SK-N-SH treated with all-trans-retinoic acid at 6 μM for 48 hours (cell line): ENCODE measurements around the gene CACNA1G.

Experiments used
- ATAC-seq: fragments of 200-7000 bp; cut with Tn5 transposase; 3 replicates; pipeline ENCODE4 v1.9.1; 2020; ENCODE audit warnings: mild to moderate bottlenecking, moderate library complexity
- ARNTL ChIP-seq: fragments of 450-650 bp; formaldehyde crosslinking; IDR thresholded peaks from 2 replicates; pipeline ENCODE4 v1.5.0; 2020; ENCODE audit warnings: low read depth, mild to moderate bottlenecking, moderate library complexity, borderline replicate concordance
- BACH2 ChIP-seq: fragments of 250-450 bp; sonication (Bioruptor Pico); IDR thresholded peaks from 2 replicates; pipeline ENCODE4 v1.9.0; 2021; ENCODE audit warnings: mild to moderate bottlenecking, borderline replicate concordance
- CREB5 ChIP-seq: fragments of 250-450 bp; sonication (Bioruptor Pico); IDR thresholded peaks from 2 replicates; pipeline ENCODE4 v1.5.1; 2020; ENCODE audit warnings: low read depth, mild to moderate bottlenecking, moderate library complexity
- CSRNP3 ChIP-seq: fragments of 250-450 bp; sonication (Bioruptor Pico); IDR thresholded peaks from 2 replicates; pipeline ENCODE4 v1.5.1; 2021; ENCODE audit warnings: mild to moderate bottlenecking, moderate library complexity
- ESRRG ChIP-seq: fragments of 250-450 bp; sonication (Bioruptor Pico); IDR thresholded peaks from 2 replicates; pipeline ENCODE4 v1.6.1; 2021; ENCODE audit warnings: mild to moderate bottlenecking
- GLIS3 ChIP-seq: fragments of 250-450 bp; sonication (Bioruptor Pico); IDR thresholded peaks from 2 replicates; pipeline ENCODE4 v1.5.0; 2020; ENCODE audit warnings: mild to moderate bottlenecking, moderate library complexity
- ISL1 ChIP-seq: fragments of 250-450 bp; sonication (Bioruptor Pico); IDR thresholded peaks from 2 replicates; pipeline ENCODE4 v2.1.2; 2022; ENCODE audit warnings: mild to moderate bottlenecking, moderate library complexity
- OSR1 ChIP-seq: fragments of 250-450 bp; sonication (Bioruptor Pico); IDR thresholded peaks from 2 replicates; pipeline ENCODE4 v1.8.0; 2022; ENCODE audit warnings: moderate library complexity, mild to moderate bottlenecking, inconsistent platforms
- PATZ1 ChIP-seq: fragments of 250-450 bp; sonication (Bioruptor Pico); IDR thresholded peaks from 2 replicates; pipeline ENCODE4 v1.8.0; 2020; ENCODE audit warnings: mild to moderate bottlenecking, moderate library complexity, borderline replicate concordance
- POU6F1 ChIP-seq: fragments of 250-450 bp; sonication (Bioruptor Pico); IDR thresholded peaks from 2 replicates; pipeline ENCODE4 v1.8.0; 2021; ENCODE audit warnings: low read depth, mild to moderate bottlenecking, moderate library complexity, borderline replicate concordance
- RARB ChIP-seq: fragments of 250-450 bp; sonication (Bioruptor Pico); IDR thresholded peaks from 2 replicates; pipeline ENCODE4 v1.8.0; 2021; ENCODE audit warnings: mild to moderate bottlenecking, moderate library complexity
- SNAI2 ChIP-seq: fragments of 250-450 bp; sonication (Bioruptor Pico); IDR thresholded peaks from 2 replicates; pipeline ENCODE4 v1.5.0; 2020; ENCODE audit warnings: mild to moderate bottlenecking, moderate library complexity
- TCF4 ChIP-seq: fragments of 250-450 bp; sonication (Bioruptor Pico); IDR thresholded peaks from 2 replicates; pipeline ENCODE4 v1.8.0; 2021; ENCODE audit warnings: mild to moderate bottlenecking, moderate library complexity, borderline replicate concordance
- TOX ChIP-seq: fragments of 250-450 bp; sonication (Bioruptor Pico); IDR thresholded peaks from 2 replicates; pipeline ENCODE4 v1.8.0; 2021; ENCODE audit warnings: mild to moderate bottlenecking, moderate library complexity, borderline replicate concordance
- TSHZ2 ChIP-seq: fragments of 250-450 bp; sonication (Bioruptor Pico); IDR thresholded peaks from 2 replicates; pipeline ENCODE4 v1.5.0; 2020; ENCODE audit warnings: mild to moderate bottlenecking, moderate library complexity
- ZC3H10 ChIP-seq: fragments of 250-450 bp; sonication (Bioruptor Pico); IDR thresholded peaks from 2 replicates; pipeline ENCODE4 v1.5.1; 2021; ENCODE audit warnings: mild to moderate bottlenecking, moderate library complexity
- ZFP30 ChIP-seq: fragments of 450-650 bp; formaldehyde crosslinking; IDR thresholded peaks from 2 replicates; pipeline ENCODE4 v1.5.0; 2022; ENCODE audit warnings: mild to moderate bottlenecking, moderate library complexity
- ZNF565 ChIP-seq: fragments of 450-650 bp; formaldehyde crosslinking; conservative IDR thresholded peaks from 2 replicates; pipeline ENCODE4 v1.5.0; 2020; ENCODE audit warnings: low read depth, mild to moderate bottlenecking, moderate library complexity
- ZNF70 ChIP-seq: fragments of 450-650 bp; formaldehyde crosslinking; IDR thresholded peaks from 2 replicates; pipeline ENCODE4 v1.5.0; 2020; ENCODE audit warnings: mild to moderate bottlenecking, moderate library complexity
- ZNF8 ChIP-seq: fragments of 450-650 bp; formaldehyde crosslinking; IDR thresholded peaks from 2 replicates; pipeline ENCODE4 v1.5.0; 2020; ENCODE audit warnings: mild to moderate bottlenecking, moderate library complexity

Gene CACNA1G

GRCh38 chr17:50534979-50535326 lies 25.6 kb upstream of the CACNA1G start (continued):
- TF ChIP-seq POU6F1 (CRISPR knock-in tag) (no peak), TSHZ2 (CRISPR knock-in tag) (no peak), ZNF8 (CRISPR knock-in tag) (no peak), CREB5 (CRISPR knock-in tag) (no peak), ZC3H10 (CRISPR knock-in tag) (no peak), ZNF70 (CRISPR knock-in tag) (no peak), ZFP30 (CRISPR knock-in tag) (no peak), ZNF565 (CRISPR knock-in tag) (no peak), ISL1 (no peak)

- no peak for ATAC-seq
- TF ChIP-seq SNAI2 (CRISPR knock-in tag), result no peak
- TF ChIP-seq ISL1, result no peak
- TF ChIP-seq BACH2 (CRISPR knock-in tag), result no peak
- TF ChIP-seq ZC3H10 (CRISPR knock-in tag), result no peak
- no peak for TF ChIP-seq CSRNP3 (CRISPR knock-in tag)
- no peak for TF ChIP-seq POU6F1 (CRISPR knock-in tag)
- no peak for TF ChIP-seq TOX (CRISPR knock-in tag)
- TF ChIP-seq RARB (CRISPR knock-in tag), result no peak
- TF ChIP-seq ZFP30 (CRISPR knock-in tag), result no peak
- TF ChIP-seq GLIS3 (CRISPR knock-in tag), result no peak
- no peak for TF ChIP-seq PATZ1 (CRISPR knock-in tag)
- no peak for TF ChIP-seq TSHZ2 (CRISPR knock-in tag)
- no peak for TF ChIP-seq OSR1 (CRISPR knock-in tag)
- TF ChIP-seq ZNF565 (CRISPR knock-in tag), result no peak
- no peak for TF ChIP-seq TCF4
- TF ChIP-seq ZNF70 (CRISPR knock-in tag), result no peak
- no peak for TF ChIP-seq ESRRG
- TF ChIP-seq ZNF8 (CRISPR knock-in tag), result no peak
- no peak for TF ChIP-seq ARNTL (CRISPR knock-in tag)
Observed at GRCh38 chr17:50535407-50535806, 25.1 kb upstream of the CACNA1G start.
